ENCODE results near the gene ARHGAP27.
"Not testable (repeated sequence)": the region's sequence is repeated elsewhere in the genome, so short reads cannot be mapped to it uniquely, and the experiment has no call there.

GRCh38 chr17:45461524-45462327, 29.1 kb upstream of the ARHGAP27 start:
- not testable (repeated sequence) for TF ChIP-seq CTCF, POLR2A (IDR thresholded peaks at IDR 0.05)
- TF ChIP-seq EP300 (IDR thresholded peaks at IDR 0.05) = peak in 1 of 4 donors; percentile 57

Measured in upper lobe of left lung (tissue), 4 donors.